ENCODE measurements around the gene SMIM1.

DNA sequence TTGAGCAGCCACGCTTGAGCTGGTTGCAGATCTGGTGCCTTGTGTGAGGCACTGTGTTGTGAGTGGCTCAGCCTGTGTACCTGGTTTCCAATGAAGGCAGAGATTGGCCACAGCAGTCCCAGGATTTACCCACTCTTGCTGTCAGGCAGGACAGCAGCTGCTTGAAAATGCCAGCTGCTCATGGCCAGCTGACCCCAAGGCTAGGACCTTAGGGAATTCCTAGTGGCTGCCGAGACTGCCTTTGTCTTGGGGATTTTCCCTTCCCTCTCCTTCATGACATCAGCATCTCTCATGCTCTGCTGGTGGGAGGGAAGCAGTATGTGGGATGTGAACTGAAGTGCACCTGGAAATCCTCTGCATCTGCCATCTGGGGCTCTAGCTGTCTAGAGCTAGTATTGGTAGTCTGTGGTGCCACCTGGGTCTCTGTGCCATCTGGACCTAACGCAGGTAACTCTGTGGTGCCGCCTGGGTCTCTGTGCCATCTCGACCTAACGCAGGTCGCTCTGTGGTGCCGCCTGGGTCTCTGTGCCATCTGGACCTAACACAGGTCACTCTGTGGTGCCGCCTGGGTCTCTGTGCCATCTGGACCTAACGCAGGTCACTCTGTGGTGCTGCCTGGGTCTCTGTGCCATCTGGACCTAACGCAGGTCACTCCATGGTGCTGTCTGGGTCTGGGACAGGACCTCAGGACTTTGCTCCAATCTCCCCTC is 27.6 kb downstream of the SMIM1 start:
- no peak for TF ChIP-seq EP300 (IDR thresholded peaks at IDR 0.05)
- TF ChIP-seq, protein P1, sequence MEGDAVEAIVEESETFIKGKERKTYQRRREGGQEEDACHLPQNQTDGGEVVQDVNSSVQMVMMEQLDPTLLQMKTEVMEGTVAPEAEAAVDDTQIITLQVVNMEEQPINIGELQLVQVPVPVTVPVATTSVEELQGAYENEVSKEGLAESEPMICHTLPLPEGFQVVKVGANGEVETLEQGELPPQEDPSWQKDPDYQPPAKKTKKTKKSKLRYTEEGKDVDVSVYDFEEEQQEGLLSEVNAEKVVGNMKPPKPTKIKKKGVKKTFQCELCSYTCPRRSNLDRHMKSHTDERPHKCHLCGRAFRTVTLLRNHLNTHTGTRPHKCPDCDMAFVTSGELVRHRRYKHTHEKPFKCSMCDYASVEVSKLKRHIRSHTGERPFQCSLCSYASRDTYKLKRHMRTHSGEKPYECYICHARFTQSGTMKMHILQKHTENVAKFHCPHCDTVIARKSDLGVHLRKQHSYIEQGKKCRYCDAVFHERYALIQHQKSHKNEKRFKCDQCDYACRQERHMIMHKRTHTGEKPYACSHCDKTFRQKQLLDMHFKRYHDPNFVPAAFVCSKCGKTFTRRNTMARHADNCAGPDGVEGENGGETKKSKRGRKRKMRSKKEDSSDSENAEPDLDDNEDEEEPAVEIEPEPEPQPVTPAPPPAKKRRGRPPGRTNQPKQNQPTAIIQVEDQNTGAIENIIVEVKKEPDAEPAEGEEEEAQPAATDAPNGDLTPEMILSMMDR (IDR thresholded peaks at IDR 0.05): no peak

Data from tibial nerve (tissue), 4 donors.